NCI-H1092 treated with DMSO at 0.1 percent for 48 hours (cell line): ENCODE measurements around the gene ASB4.
"Not testable (repeated sequence)": the region's sequence is repeated elsewhere in the genome, so short reads cannot be mapped to it uniquely, and the experiment has no call there.

Source experiments
- DNase-seq: peaks from one replicate; lab custom pipeline; 2025; lab: John Stamatoyannopoulos, UW

The ASB4 gene, protein sequence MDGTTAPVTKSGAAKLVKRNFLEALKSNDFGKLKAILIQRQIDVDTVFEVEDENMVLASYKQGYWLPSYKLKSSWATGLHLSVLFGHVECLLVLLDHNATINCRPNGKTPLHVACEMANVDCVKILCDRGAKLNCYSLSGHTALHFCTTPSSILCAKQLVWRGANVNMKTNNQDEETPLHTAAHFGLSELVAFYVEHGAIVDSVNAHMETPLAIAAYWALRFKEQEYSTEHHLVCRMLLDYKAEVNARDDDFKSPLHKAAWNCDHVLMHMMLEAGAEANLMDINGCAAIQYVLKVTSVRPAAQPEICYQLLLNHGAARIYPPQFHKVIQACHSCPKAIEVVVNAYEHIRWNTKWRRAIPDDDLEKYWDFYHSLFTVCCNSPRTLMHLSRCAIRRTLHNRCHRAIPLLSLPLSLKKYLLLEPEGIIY

DNA sequence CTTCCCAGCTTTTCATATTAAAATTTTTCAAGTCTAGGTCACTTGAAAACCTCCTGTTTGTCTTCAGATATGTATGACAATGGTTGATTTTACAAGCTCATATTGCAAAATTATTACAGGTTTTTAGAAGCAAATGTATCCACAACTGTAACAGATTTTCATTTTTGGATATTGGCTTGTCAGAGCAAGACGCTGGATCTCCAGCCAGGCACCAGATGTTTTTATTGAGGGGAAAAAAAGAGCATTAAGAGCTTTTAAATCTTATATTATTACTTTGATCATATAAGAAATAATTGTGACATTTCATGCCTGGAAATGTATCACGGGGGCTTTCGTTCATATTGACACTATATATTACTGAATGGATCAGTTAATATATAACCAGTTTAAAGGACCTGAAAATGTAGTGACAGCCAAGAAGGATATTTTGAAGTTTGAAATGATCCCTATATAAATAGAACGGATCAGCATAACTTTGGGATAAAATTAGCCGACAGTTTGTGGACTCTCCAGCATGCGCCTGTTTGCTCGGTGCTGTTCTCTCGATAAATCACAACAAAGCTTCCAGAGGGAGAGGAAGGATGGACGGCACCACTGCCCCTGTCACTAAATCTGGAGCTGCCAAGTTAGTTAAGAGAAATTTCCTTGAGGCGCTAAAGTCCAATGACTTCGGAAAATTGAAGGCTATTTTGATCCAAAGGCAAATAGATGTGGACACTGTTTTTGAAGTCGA, at the start of gene ASB4:
TSS of gene ASB4 (plus strand) at position 553 of the 733 bp plus-strand sequence. CDS start at position 582, 29 bp downstream.
- DNase-seq: no peak

DNA sequence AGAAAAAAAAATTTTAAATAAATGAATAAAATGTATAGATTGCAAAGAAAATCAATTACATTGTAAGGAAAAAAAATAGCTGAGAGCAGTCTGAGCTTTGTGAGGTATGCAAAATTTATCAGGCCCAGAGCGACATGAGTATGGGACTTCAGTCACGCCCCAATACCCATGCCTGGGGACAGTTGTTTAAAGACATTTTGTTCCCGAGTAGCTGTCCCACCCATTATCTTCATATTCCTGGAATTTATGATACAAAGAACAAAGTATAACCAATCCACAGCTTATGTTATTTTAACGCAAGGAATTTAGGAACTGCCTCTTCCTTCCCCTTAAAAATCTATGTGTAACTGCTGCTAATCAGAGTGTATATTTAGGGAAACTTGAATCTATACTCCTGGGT, 49.3 kb upstream of the ASB4 start:
- DNase-seq: no peak

DNA sequence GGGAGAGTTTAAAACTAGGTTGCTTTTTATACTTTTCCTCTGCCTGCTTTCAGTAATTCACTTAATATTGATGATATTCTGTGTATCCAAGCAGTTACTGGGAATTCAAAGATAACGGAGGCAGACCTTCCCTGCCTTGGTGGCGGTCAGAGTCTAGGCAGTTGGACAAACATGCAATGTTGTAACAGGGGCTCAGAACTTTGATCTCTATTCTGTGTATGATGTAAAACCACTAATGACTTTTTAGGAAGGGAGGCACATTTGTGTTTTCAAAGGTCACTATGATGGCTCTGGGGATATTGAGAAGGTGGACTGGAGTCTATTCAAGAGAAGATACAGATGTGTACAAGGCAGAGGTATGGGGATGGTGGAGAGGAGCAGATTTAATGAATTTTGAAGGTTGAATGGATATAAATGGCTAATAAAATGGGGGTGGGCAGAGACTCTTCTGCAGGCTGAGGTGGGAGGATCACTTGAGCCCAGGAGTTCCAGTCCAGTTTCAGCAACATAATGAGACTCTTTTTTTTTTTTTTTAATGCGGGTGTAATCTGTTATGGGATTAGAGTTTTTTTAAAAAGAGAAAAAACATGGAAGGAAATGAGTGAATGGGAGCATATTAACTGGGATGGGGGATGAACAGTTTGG, 45.2 kb upstream of the ASB4 start:
- DNase-seq: no peak

DNA sequence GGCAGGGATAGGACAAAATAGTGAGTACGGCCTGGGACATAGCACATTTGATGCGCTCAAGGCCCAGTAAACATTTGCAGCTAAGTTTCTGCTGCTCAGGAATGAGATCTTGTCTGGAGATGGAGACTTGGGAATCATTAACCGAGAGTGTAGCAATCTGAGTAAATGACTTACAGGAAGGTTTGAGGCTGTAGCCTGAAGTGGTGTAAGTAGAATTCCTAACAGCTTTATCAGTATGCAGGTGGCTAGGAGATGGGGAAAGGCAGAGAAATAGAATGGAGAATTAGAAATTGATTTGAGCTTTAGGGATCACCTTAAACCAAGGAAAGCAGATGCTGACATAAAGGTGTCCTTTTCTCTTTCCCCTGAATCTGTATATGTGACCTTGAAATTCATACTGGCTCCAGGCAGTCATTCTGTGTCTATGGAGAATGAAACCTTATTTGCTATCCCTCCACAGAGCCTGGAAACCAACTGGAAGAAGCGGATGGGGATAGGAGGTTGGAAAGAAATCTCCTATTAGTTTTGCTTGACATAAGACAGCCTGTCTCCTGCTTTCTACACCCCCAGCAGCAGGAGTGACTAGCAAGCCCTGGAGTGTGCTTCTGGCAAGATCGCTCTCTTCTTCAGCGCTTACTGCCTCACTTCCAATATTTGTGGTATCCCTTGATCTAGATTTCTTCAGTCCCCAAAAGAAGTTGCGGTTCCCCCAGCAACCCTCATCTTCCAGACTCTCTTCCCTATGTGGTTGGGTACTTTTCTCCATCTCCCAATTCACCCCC, 44.5 kb upstream of the ASB4 start:
- DNase-seq: no peak

DNA sequence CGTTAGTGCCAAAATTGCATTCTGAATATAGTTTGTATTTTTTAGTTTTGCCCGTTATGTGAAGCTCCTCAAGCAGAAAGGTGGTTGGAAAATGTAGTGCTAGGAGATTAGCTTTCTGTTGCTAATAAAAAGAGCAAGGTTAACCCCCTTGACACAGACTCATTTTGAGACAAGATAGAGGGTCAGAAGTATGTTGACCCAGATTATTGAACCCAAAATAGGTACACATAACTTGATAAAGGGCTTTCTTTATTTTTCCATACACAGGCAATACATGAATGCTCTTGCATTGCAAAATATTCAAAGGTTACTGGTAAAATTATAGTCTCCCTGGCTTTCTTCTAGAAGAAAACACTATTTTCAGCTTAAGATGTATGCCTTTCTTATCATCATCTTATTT, 40.9 kb upstream of the ASB4 start:
- no peak for DNase-seq

DNA sequence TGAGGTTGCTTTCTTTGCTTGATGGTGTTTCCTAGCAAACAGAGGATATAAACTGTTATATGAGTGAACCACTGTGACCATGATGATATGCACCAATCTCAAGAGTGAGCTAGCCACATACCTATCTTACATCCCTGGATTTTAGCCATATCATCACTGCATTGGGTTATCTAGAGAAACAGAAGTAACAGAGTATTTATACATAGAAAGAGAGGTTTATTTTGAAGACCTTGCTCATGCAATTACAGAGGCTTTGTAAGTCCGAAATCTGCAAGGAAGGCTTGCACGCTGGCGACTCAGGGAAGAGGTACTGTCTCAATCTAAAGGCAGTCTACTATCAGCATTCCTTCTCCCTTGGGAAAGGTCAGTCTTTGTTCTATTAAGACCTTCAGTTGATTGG, 39.1 kb upstream of the ASB4 start:
- no peak for DNase-seq

DNA sequence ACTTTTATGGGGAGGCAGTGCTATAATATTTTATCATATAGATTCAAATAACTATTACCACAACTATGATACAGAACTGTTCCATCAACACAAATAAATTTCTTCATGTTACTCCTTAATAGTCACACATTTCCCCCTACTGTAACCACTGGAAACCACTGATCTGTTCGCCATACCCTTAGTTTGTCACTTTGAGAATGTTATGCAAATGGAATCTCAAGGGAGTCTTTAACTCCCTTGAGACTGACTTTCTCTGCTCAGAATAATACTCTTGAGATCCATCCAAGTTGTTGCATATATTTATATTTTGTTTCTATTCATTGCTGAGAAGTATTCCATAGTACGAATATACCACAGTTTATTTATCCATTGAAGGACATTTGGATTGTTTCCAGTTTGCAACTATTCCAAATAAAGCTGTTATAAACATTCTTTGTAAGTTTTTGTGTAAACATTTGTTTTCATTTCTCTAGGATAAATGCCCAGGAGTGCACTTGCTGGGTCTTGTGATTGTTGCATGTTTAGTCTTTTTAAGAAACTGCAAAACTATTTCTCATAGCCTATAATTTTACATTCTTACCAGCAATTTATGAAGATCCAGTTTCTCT, 31.2 kb upstream of the ASB4 start:
- no peak for DNase-seq

DNA sequence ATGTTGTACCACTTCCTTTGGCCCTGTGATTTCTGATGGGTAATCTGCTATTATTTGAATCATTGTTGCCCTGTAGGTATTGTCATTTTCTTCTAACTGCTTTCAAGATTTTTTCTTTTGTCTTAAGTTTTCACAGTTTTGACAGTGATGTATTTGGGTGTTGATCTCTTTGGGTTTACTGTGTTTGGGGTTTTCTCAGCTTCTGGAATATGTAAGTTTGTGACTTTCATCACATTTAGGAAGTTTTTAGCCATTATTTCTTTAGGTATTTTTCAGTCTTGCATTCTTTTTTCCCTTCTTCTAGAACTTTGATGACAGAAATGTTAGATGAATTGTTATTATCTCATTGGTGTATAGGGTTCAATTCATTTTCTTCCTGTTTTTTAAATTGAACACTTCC, 27.8 kb upstream of the ASB4 start:
- no peak for DNase-seq

DNA sequence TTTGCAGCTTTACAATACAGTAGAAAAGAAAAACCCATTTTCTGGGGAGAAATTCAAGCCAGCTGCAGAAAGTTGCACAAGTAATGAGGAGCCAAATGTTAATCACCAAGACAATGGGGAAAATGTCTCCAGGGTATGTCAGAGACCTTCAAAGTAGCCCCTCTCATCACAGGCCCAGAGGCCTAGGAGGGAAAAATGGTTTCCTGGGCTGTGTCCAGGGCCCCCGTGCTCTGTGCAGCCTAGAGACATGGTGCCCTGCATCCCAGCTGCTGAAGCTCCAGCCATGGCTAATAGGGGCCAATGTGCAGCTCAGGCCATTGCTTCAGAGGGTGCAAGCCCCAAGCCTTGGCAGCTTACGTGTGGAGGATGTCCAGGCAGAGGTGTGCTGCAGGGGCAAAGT, 25.1 kb upstream of the ASB4 start:
- DNase-seq: not testable (repeated sequence)

DNA sequence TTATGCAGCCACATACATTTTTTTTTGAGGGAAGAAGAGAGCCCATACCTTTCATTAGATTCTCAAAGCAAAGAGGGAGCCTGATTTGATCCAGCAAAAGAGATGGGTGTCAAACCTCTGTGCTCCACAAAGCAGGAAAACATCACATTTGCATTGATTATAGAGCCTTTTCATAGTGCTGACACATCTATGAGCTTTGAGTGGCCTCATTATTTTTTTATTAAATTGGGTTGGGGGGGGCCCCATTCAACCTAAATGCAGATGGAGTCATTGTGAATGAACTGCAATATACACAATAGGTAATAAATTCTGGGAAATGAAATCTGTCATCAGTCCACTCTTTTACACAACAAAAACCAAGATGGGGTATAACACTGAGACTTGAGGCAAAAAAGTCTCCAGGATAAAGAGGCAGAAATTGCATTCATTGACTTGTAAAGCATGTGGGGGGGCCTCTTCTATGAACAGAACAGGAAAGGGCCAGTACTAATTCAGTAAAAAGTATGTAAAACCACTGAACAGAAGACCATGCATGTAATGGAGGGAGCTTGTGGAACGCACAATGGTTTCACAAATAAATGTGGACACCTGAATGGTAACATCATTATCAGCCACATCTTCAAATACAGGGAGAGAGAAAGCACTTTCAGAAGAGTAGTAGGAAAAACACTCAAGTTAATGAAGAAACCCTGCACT, 17.7 kb upstream of the ASB4 start:
- peak; percentile 74 for DNase-seq

DNA sequence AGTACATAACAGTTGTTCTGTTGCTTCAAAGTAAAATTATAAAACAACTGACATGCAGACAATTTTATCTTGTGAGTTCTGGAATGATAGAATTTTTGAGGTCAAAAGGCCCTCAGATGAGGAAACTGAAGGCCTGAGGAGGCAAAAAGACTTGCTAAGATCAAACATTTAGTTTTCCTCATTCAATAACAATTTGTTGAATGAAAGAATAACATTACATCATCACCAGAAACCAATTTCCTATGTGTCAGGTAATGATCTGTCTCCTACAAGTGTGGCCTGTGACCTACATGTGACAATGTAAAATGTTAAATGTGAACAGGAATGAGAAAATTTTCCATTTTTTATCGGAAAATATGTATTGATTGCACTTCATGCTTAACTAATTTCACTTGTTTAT, 16.6 kb upstream of the ASB4 start:
- DNase-seq: peak; percentile 67

DNA sequence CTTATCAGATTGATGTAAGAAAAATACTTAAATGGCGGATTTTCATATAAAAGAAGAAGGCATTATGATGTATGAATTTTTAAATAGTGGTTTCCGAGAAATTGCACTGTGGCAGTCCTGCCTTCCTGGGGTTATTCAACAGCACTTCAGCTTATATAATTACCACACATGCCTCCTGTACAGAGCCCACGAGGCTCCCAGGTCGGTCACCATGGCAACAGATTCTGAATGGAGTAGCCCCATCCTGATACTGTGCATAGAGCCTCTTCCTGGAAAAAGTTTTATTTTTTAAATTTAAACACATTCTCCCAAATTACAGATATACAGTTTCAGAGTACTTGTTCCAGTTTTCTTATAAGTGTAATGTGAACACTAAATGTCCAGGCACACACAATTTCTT, 15.9 kb upstream of the ASB4 start:
- DNase-seq: peak; percentile 99

DNA sequence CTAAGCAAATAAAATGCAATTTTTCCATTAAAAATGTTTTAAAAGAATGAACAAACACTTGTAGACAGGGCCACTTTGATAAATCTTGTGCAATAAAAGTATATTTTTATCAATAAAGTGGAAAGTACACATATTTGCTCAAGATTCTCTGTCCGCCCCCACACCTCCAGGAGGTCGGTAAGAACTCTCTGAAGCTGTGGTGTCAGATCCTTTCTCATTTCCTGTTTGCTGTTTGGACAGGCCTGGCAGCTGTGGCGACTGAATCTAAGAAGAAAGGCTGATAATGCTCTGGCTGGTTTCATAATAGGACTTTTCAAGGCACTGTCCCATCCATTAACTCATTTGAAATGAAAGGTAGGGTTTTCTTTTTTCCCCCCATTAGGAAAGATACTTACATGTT, 15.3 kb upstream of the ASB4 start:
- peak; percentile 94 for DNase-seq

DNA sequence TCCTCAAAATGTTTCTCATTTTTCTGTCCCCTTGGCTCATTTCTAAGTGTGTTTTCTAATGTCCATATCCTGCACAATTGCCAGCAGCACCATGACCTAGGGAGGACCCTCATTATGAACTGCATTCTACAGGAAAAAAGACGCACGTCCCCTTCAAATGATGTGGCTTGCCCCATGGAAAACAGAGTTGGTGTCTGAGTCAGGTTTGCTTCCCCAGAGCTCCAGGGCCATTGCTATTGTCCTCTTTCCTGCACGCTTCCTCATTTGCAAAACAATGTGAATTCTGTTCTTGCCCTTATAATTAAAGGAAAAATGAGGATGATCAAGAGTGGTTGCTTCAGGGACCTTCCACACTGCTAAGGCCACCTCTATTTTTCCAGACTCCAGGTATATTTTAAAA, 14.7 kb upstream of the ASB4 start:
- DNase-seq: peak; percentile 84

DNA sequence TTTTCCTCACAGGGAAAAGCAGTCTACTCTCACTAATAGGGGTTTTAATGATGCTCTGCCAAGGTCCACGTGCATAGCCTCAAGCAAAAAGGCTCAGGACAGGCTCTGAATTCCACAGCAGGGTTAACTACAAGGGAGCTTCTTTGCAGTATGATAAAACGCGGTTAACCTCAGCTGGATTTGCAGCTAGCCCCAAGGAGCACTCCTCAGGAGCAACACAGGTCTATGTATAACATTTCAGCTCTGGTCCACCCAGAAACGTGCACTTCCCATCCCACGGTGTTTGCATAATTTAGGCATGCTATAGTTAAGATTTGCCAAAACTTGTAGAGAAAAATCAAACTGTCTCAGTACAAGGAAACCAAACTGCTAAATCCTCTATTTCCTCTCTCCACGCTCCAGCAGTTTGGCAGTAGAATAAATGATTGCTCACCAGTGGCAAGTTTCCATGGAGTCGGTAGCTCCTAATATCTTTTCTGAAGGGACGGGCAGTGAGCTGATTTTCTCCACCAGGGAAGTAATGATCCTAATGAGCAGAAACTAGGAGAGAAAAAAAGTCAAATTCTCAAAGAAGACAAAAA, 13.1 kb upstream of the ASB4 start:
- DNase-seq: peak; percentile 92

DNA sequence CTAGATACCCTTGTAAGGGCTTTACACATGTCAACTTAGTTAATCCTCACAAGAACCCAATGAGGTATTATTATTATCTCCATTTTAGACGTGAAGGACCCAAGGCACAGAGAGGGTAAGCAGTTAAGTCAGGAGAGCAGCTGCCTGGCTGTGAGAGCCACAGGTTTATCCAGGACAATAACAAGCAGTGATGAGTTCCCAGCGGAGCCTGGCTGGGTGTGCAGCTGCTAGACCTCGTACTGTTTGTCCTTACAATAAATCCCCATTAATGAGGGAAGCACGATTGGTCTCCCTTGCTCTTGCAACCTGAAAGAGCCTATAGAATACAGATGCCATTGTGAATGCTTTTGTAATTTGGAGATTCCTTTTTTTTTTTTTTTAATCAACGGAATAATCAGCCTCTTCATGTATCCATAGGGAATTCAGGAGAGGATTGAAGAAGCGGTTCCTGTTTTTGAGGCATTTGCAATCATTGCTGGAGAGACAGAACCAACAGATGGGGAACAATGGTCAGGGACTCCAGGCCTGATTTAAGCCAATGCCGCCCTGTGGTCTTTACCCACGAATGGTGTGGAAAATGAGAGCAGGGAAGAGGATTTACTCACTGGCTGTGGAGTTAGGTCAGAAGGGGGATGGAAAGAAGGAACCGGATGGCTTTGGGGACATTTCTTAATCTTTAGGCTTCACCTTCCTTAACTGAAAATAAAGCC, 12.3 kb upstream of the ASB4 start:
- peak; percentile 99 for DNase-seq

DNA sequence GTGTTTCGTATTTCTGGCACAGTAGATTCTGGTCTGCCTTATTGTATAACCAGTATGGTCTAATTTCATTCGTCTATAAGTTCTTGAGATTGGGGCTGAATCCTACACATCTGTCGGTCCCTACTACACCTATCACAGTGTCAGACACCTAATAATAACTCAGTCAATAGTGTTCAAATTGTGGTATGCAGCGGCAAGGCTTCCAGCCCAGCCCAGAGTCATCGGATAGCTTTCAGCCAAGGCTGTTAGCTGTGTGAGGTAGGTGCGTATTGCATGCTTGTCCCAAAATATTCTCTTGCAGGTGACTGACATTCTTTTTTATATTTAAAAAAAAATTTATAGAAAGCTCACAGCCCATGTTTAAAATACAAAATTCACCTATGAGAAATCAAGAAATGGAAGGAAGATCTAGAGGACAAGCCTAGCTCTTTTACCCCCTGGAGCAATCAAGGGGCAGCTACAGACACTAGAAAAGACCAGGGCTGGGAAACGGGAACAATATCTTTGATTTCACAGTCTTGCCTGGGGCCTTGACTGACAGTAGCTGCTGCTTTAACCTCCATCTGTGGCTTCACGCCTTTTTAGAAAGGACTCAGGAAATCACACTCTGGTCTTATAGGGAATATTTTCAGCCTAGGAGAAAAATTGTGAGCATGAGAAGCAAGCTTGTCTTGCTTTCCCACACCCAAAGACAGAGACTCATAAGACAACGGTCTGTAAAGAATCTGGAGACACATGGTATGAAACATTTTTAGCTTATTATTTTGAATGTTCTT, 9.5 kb upstream of the ASB4 start:
- DNase-seq: peak; percentile 94

DNA sequence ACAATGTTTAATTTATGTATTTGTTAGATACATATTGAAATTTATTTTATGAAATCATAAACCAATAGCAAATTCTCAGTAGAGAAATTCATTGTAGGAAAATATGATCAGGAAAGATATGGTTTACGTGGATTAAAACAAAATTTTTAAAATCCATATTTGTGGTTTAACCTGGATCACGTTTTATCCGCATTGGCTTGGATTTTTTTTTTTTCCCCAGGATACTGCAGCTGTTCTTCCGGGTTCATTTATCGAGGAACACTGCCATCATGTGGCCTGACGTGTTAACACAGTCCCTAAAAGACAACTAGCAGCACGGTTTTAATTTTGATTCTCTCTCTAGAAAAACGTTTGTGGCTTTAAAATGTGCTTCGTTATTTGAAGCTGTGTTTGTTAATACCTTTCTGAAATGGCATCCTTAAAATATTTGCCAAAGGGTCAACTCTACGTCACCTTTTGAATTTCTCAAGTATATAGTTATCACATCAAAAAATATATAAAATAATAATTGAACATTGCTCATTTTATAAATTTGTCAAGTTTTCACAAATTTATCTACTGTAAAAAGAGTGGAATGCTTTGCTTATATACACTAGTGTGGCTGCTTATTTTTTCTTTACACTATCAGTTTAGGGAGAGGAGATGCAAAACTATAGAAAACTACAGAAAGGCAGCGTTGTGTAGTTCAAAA, 8.7 kb upstream of the ASB4 start:
- peak; percentile 95 for DNase-seq
